ENCODE data around the gene CCDC192. TPM values are rescaled to one million over a fixed set of nuclear protein-coding genes. Genes with fewer than 3 reads are reported as not detected.

The CCDC192 gene
- polyA plus RNA-seq, 3 donors, result not detected

DNA sequence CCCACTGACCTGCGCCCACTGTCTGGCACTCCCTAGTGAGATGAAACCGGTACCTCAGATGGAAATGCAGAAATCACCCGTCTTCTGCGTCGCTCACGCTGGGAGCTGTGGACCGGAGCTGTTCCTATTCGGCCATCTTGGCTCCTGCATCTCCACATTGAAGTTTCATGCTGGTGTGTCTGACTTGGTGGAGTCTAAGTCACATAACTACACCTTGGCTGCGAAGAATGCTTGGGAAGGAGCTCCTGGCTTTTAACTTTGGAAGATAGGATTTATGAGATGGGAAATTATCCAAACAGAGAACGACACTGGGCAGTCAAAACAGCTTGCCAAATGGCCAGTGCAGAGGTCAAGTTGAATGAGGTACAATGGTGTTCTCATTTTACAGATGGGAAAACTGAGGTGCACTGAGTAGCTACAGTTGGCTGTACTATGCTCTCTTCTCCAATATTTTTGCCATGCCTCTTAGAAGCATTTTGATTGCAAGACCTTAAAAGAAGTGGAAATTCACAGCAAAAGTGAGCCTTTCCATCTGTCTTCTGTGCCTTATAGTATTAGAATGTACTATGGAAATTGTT lies 36.7 kb downstream of the CCDC192 start:
- H3K36me3 ChIP-seq (replicated peaks in 1 of 2; ENCODE audit: control insufficient read depth in 1 of 2, insufficient read depth in 2 of 2, low read length in 2 of 2), result no peaks in the 10 kb centered on the region
- no peak for DNase-seq
- intact Hi-C loops (cut with micrococcal nuclease), result no loop called here
- H3K4me1 ChIP-seq (ENCODE audit: control insufficient read depth in 1 of 2, insufficient read depth in 2 of 2, low read length in 2 of 2), result no peaks in the 10 kb centered on the region
- Mint-ChIP-seq H3K36me3 (no peaks in the 10 kb centered on the region), H3K27me3 (ENCODE audit: low read depth in 3 of 3) (peaks cover 0 to 3% (median 0%) of the 10 kb centered on the region in 3 donors), H3K4me3 (no peak overlapping the region), H3K9me3 (peaks cover 0 to 15% (median 3%) of the 10 kb centered on the region in 7 donors), H3K27ac (no peak overlapping the region), H3K4me1 (no peaks in the 10 kb centered on the region)
- no peak overlapping the region for H3K9ac ChIP-seq (ENCODE audit: insufficient read depth, low read length, poor library complexity, severe bottlenecking)
- 98% methylated on average over 4 of the region's 10 CpGs for WGBS (ENCODE audit: insufficient coverage)
- H3K79me2 ChIP-seq (ENCODE audit: insufficient read depth, low read length), result no peaks in the 10 kb centered on the region
- H3K4me3 ChIP-seq (replicated peaks in 1 of 3; ENCODE audit: low read depth in 2 of 3, low read length in 3 of 3), result no peak overlapping the region
- no peaks in the 10 kb centered on the region for H4K20me1 ChIP-seq (ENCODE audit: insufficient read depth, low read length)
- no peaks in the 10 kb centered on the region for H3K27me3 ChIP-seq (ENCODE audit: control insufficient read depth in 2 of 2, insufficient read depth in 2 of 2, low read length in 2 of 2)
- H3K9me3 ChIP-seq (replicated peaks in 1 of 2; ENCODE audit: control insufficient read depth in 1 of 2, insufficient read depth in 1 of 2, low read length in 2 of 2), result no peaks in the 10 kb centered on the region
- no peak overlapping the region for H3K4me2 ChIP-seq (replicated peaks; ENCODE audit: extremely low read depth, low read length, poor library complexity, severe bottlenecking)
- TF ChIP-seq CTCF (IDR thresholded peaks at IDR 0.05), result no peak
- H3K27ac ChIP-seq (ENCODE audit: low read depth in 1 of 2, low read length in 2 of 2), result no peak overlapping the region
- no peak overlapping the region for H2AFZ ChIP-seq (ENCODE audit: insufficient read depth, low read depth, low read length, poor library complexity, severe bottlenecking)

DNA sequence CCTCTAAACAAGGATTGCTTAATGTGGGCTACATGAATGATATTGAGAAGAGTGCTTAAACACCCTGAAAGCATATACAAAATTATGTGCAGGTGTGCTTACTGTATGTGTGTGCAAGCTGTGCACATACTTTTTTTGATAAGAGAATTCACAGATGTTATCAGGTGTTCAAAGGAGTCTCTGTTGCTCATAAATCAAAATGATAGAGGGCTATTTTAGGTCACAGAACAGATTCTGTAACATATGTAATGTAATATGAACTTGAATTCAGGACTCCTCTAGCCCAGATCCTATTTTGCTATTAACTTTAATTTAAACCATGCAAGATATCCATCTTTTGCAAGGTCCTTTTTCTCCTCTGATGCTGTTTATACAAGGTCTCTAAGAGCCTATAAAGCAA lies 38.2 kb downstream of the CCDC192 start:
- H3K9me3 ChIP-seq (replicated peaks in 1 of 2; ENCODE audit: control insufficient read depth in 1 of 2, insufficient read depth in 1 of 2, low read length in 2 of 2), result no peaks in the 10 kb centered on the region
- no peak overlapping the region for H3K27ac ChIP-seq (ENCODE audit: low read depth in 1 of 2, low read length in 2 of 2)
- TF ChIP-seq CTCF (IDR thresholded peaks at IDR 0.05), result no peak
- H3K4me3 Mint-ChIP-seq, result no peak overlapping the region
- intact Hi-C loops (cut with micrococcal nuclease), result no loop called here
- H3K36me3 ChIP-seq (replicated peaks in 1 of 2; ENCODE audit: control insufficient read depth in 1 of 2, insufficient read depth in 2 of 2, low read length in 2 of 2), result no peaks in the 10 kb centered on the region
- H3K4me1 ChIP-seq (ENCODE audit: control insufficient read depth in 1 of 2, insufficient read depth in 2 of 2, low read length in 2 of 2), result no peaks in the 10 kb centered on the region
- H3K4me3 ChIP-seq (replicated peaks in 1 of 3; ENCODE audit: low read depth in 2 of 3, low read length in 3 of 3), result no peak overlapping the region
- H3K4me1 Mint-ChIP-seq, result no peaks in the 10 kb centered on the region
- no peaks in the 10 kb centered on the region for H3K79me2 ChIP-seq (ENCODE audit: insufficient read depth, low read length)
- peaks cover 0 to 15% (median 3%) of the 10 kb centered on the region in 7 donors for H3K9me3 Mint-ChIP-seq
- no peak overlapping the region for H3K4me2 ChIP-seq (replicated peaks; ENCODE audit: extremely low read depth, low read length, poor library complexity, severe bottlenecking)
- no peak overlapping the region for H2AFZ ChIP-seq (ENCODE audit: insufficient read depth, low read depth, low read length, poor library complexity, severe bottlenecking)
- no peaks in the 10 kb centered on the region for H3K27me3 ChIP-seq (ENCODE audit: control insufficient read depth in 2 of 2, insufficient read depth in 2 of 2, low read length in 2 of 2)
- no peaks in the 10 kb centered on the region for H4K20me1 ChIP-seq (ENCODE audit: insufficient read depth, low read length)
- no peak for DNase-seq
- H3K36me3 Mint-ChIP-seq, result no peaks in the 10 kb centered on the region
- peaks cover 0 to 3% (median 0%) of the 10 kb centered on the region in 3 donors for H3K27me3 Mint-ChIP-seq (ENCODE audit: low read depth in 3 of 3)
- no peak overlapping the region for H3K9ac ChIP-seq (ENCODE audit: insufficient read depth, low read length, poor library complexity, severe bottlenecking)
- no peak overlapping the region for H3K27ac Mint-ChIP-seq
